ENCODE data around the gene LLGL1.

Gene LLGL1

DNA sequence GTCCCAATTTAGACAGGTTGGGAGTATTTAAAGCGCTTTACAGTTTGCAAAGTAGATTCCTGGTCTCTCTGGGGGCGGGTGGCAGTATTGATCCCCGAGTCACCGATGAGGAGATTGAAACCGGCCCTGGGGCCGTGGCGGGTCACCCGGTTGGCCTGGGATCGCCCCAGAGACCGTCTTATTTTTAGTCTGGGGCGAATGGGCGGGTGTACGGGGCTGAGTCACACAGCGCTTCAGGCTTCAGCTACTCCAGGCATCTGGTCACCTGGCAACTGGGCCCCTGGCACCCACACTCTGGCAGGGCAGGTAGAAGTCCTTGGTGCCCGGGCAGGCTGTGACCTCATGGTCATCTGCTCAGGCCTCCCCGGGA lies 35.7 kb downstream of the LLGL1 start:
- Histone ChIP-seq H3K36me3 (peaks cover 25% of the 10 kb centered on the region), H3K27me3 (ENCODE audit: insufficient read depth, low read depth, severe bottlenecking) (no peaks in the 10 kb centered on the region), H3K27ac (peak overlapping the region; percentile 89), H3K4me3 (ENCODE audit: low read depth, low read length) (peak overlapping the region; percentile 67), H3K9me3 (ENCODE audit: severe bottlenecking) (no peaks in the 10 kb centered on the region)
- peak; percentile 34 for DNase-seq
- TF ChIP-seq, protein P1, sequence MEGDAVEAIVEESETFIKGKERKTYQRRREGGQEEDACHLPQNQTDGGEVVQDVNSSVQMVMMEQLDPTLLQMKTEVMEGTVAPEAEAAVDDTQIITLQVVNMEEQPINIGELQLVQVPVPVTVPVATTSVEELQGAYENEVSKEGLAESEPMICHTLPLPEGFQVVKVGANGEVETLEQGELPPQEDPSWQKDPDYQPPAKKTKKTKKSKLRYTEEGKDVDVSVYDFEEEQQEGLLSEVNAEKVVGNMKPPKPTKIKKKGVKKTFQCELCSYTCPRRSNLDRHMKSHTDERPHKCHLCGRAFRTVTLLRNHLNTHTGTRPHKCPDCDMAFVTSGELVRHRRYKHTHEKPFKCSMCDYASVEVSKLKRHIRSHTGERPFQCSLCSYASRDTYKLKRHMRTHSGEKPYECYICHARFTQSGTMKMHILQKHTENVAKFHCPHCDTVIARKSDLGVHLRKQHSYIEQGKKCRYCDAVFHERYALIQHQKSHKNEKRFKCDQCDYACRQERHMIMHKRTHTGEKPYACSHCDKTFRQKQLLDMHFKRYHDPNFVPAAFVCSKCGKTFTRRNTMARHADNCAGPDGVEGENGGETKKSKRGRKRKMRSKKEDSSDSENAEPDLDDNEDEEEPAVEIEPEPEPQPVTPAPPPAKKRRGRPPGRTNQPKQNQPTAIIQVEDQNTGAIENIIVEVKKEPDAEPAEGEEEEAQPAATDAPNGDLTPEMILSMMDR (IDR thresholded peaks at IDR 0.05; ENCODE audit: low read depth, low read length): no peak

DNA sequence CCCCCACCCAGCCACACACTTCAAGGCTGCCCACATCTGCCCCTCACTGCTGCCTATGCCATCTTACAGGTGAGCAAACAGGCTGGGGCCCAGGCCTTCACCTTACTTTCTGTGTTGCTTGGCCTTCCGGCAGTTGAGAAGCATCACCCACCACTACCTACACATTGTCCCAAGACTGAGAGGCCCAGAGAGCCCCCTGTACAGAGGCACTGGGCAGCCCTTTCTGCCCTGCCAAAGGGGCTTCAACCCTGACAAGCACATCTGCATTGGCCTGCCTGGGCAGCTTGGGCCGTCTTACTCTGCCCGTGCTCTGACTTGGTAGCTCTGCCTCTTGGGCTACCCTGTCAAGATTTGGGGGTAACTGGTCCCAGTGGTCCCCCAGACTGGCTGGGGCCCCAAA lies 36.2 kb downstream of the LLGL1 start:
- H3K4me3 ChIP-seq (ENCODE audit: low read depth, low read length): peak overlapping the region; percentile 67
- H3K27ac ChIP-seq: peak overlapping the region; percentile 89
- no peaks in the 10 kb centered on the region for H3K27me3 ChIP-seq (ENCODE audit: insufficient read depth, low read depth, severe bottlenecking)

DNA sequence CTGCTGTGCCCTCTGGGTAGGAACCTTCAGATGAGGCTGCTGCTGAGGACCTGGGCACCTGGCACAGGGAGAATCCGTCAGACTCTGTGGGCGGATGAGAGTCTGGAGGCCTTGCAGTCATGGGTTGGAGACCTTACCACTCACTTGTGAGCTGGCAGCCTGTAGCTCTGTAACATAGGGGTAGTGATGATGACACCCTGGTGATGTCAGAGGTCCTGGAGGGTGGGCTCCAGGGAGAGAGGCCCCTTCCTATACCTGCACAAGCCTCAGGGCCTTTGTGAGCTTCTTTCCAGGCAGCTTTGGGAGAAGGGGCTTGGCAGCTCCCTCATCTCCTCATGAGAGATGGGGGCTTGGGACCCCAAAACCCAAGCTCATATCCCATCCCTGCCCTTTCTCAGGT lies 36.7 kb downstream of the LLGL1 start:
- Histone ChIP-seq H3K4me3 (ENCODE audit: low read depth, low read length) (no peak overlapping the region), H3K27me3 (ENCODE audit: insufficient read depth, low read depth, severe bottlenecking) (no peaks in the 10 kb centered on the region), H3K27ac (no peak overlapping the region), H3K9me3 (ENCODE audit: severe bottlenecking) (no peaks in the 10 kb centered on the region), H3K36me3 (peaks cover 22% of the 10 kb centered on the region)
- TF ChIP-seq, protein P1 (IDR thresholded peaks at IDR 0.05; ENCODE audit: low read depth, low read length): no peak
- no peak for DNase-seq

More for the DNA sequence above, 36.2 kb downstream of the LLGL1 start:
- H3K36me3 ChIP-seq: peaks cover 22% of the 10 kb centered on the region
- DNase-seq: no peak
- TF ChIP-seq, protein P1 (IDR thresholded peaks at IDR 0.05; ENCODE audit: low read depth, low read length): no peak
- no peaks in the 10 kb centered on the region for H3K9me3 ChIP-seq (ENCODE audit: severe bottlenecking)

DNA sequence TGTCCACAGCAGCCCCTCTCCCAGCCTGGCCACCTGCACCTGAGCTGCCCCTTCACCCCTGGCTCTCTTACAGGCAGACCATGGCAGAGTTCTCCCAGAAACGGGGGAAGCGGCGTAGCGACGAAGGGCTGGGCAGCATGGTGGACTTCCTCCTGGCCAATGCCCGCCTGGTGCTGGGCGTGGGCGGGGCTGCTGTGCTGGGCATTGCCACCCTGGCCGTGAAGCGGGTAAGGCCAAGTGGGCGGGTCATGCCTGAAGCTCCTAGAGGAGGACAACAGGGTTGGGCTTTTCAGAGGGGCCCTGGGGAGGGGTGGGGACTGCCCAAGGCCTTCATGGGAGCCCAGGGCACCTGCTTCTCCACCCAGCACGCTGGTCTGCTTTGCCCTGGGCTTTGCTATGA lies 37.2 kb downstream of the LLGL1 start:
- Histone ChIP-seq H3K27ac (no peak overlapping the region), H3K36me3 (peaks cover 22% of the 10 kb centered on the region), H3K4me3 (ENCODE audit: low read depth, low read length) (no peak overlapping the region), H3K27me3 (ENCODE audit: insufficient read depth, low read depth, severe bottlenecking) (no peaks in the 10 kb centered on the region), H3K9me3 (ENCODE audit: severe bottlenecking) (no peaks in the 10 kb centered on the region)
- TF ChIP-seq, protein P1 (IDR thresholded peaks at IDR 0.05; ENCODE audit: low read depth, low read length): no peak
- no peak for DNase-seq

DNA sequence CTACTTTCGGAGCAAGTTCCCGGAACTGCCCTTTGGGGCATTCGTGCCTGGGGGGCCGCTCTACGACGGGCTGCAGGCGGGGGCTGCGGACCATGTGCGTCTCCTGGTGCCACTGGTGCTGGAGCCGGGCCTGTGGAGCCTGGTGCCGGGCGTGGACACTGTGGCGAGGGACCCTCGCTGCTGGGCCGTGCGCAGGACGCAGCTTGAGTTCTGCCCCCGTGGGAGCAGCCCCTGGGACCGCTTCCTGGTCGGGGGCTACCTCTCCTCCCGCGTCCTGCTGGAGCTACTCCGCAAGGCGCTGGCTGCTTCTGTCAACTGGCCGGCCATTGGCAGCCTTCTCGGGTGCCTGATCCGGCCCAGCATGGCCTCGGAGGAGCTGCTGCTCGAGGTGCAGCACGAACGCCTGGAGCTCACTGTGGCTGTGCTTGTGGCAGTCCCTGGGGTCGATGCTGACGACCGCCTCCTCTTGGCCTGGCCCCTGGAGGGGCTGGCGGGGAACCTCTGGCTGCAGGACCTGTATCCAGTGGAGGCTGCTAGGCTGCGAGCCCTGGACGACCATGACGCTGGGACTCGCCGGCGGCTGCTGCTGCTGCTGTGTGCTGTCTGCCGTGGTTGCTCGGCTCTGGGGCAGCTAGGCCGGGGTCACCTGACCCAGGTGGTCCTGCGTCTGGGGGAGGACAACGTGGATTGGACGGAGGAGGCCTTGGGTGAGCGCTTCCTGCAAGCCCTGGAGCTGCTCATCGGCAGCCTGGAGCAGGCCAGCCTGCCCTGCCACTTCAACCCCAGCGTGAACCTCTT lies 38.6 kb downstream of the LLGL1 start:
- DNase-seq: no peak

More for the DNA sequence above, 38.6 kb downstream of the LLGL1 start:
- no peak overlapping the region for H3K4me3 ChIP-seq (ENCODE audit: low read depth, low read length)
- TF ChIP-seq, protein P1 (IDR thresholded peaks at IDR 0.05; ENCODE audit: low read depth, low read length): no peak
- no peak overlapping the region for H3K27ac ChIP-seq
- no peaks in the 10 kb centered on the region for H3K9me3 ChIP-seq (ENCODE audit: severe bottlenecking)
- H3K27me3 ChIP-seq (ENCODE audit: insufficient read depth, low read depth, severe bottlenecking): no peaks in the 10 kb centered on the region
- H3K36me3 ChIP-seq: peaks cover 22% of the 10 kb centered on the region
